IPS-NIHi11 (cell line): ENCODE measurements around the gene FMNL2.
"Not testable (repeated sequence)": the region's sequence is repeated elsewhere in the genome, so short reads cannot be mapped to it uniquely, and the experiment has no call there.

Source experiments
- DNase-seq: peaks from one replicate; pipeline ENCODE4 v3.0.0; 2012; ENCODE audit warnings: mixed read lengths, low spot score

FMNL2 gene

DNA sequence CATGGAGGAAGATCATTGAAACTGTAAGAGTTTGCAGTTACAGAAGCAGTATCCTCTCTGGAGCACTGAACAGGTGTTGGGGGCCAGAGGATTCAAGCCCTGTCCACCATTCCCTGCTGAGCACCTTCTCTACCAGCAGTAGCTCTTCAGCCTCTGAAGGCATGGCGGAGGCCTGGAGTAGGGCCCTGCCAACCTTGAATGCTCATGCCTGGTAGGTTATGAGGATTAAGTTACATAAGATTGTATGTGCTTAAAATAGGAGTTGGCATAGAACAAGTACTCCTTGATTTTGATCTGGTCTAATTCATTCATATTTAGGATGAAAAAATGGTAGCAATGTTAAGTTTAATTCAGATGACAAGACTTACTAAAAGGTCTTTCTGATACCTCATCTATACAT lies 40.2 kb downstream of the FMNL2 start:
- no peak for DNase-seq

- DNase-seq = peak; percentile 23
Measured at GRCh38 chr2:152376385-152376784, 41.4 kb downstream of the FMNL2 start.

DNA sequence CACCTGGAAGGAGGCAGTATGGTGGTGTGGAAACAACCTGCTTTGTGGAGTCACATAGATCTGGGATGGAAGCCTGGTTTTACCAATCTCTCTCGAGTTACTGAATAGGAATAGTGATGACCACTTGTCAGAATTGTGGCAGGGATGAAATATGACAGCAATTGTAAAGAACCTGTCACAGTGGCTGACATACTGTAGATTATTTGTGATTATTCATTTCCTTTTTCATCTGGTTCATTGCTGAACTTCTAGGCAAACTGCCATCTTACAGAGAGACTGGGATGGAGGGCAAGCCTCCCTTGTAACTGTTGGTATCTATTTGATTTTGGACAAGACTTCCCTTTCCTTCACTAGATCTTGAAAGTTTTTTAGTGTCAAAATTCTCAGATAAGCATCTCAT lies 42.0 kb downstream of the FMNL2 start:
- DNase-seq = no peak

- DNase-seq = no peak
Measured at GRCh38 chr2:152379089-152379488, 44.1 kb downstream of the FMNL2 start.

GRCh38 chr2:152380261-152381055 lies 45.5 kb downstream of the FMNL2 start:
- no peak for DNase-seq

DNA sequence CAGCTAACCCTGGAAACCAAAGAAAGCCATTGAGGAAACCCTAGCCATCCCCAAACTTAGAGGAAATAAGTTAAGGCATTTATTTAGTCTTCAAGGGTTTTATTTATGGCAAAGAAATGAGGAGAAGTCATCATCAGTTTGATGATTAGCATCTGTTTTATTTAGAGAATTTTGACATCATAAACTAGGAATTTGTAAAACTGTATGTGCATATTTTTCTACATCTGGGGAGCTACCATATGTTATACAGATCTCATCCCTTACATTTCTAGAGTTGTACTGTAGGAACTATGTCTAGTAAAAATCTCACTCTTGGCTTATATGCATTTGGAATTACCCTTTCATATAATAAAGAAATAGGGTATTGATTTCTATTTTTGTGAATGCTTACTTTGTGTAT lies 48.7 kb downstream of the FMNL2 start:
- DNase-seq = no peak

- DNase-seq = no peak
Measured at GRCh38 chr2:152384992-152385391, 50.0 kb downstream of the FMNL2 start.

DNA sequence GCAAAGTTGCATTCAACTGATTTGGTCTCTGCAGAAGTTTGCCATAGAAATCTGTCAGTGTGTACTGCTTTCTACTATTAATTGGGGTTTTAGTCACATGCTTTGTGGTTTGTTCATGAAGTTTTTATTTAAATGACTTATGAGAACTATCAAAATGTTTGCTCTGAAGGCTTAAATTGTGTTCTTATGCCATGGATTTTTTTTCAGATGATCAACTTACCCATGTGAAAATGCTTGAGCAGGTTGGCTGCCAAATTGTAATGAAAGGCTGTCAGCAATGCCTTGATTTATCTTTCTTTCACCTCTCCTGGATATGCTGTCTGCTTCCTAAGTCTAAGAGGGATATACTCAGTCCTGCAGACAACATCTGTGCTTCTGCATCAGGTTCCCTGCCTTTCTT lies 50.7 kb downstream of the FMNL2 start:
- DNase-seq = no peak

DNA sequence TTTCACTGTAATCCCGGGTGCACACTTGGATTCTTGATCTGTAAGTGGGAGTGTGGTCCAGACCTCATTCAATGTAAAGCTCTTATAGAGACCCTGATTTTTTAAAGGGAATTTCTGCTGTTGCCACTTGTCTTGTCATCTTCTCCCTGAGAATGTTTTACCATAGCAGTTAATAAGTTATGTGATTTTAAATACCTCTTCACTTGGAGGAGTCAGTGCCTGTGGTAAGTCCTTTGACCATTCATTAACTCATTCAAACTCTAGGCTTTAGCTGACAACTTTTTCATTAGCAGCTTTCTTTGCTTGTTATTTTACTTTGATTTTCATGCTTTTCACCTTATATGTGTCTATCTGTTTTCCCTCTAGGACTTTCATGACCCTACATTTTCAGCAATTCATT lies 51.3 kb downstream of the FMNL2 start:
- DNase-seq = no peak

DNA sequence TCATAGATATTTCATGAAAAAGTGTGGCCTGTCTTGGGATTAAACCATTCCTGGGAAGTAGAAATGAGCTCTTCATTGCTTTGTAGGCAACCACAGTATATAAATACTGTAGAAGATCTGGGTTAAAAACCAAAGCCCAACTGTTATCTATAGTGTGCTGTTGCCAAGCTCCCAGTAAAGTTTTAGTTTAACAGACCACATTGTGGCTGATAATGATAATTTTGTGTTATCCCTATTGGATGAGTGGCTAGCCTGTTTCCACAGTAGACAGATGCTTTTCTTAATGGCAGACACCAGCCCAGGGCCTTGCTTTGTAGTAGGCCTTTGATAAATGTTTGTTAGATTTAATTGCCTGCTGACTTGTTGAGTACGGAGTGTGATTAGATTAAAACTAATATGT lies 52.1 kb downstream of the FMNL2 start:
- DNase-seq = no peak

DNA sequence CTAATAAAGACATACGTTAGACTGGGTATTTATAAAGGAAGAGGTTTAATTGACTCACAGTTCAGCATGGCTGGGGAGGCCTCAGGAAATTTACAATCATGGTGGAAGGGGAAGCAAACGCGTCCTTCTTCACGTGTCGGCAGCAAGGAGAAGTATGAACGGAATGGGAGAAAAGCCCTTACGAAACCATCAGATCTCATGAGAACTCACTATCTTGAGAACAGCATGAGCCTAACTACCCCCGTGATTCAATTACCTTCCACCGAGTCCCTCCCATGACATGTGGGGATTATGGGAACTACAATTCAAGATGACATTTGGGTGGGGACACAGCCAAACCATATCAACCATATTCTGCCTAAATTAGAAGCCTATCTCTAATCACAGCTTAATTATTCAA lies 53.3 kb downstream of the FMNL2 start:
- not testable (repeated sequence) for DNase-seq

- DNase-seq = no peak
Measured at GRCh38 chr2:152389483-152389882, 54.5 kb downstream of the FMNL2 start.

GRCh38 chr2:152390837-152391236 lies 55.9 kb downstream of the FMNL2 start:
- no peak for DNase-seq

DNA sequence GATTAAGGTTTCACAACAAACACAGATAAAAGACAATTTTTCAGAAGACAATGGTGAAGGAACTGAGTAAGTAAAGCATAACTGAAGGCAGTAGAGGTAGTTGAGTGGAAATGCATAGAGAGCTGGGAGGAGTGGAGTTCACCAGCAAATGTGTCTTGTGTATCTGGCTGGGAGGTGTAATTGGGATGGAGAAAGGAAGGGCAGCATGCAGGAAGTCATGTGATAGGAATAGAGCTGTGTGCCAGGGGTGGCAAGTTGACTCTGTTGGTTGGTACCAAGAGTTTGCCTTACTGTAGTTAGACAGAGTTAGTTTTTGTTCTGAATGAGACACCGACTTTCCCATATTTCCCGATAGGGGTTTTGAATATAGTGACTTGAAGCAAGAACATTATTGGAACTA lies 56.3 kb downstream of the FMNL2 start:
- no peak for DNase-seq

GRCh38 chr2:152393377-152393776 lies 58.4 kb downstream of the FMNL2 start:
- DNase-seq = no peak

DNA sequence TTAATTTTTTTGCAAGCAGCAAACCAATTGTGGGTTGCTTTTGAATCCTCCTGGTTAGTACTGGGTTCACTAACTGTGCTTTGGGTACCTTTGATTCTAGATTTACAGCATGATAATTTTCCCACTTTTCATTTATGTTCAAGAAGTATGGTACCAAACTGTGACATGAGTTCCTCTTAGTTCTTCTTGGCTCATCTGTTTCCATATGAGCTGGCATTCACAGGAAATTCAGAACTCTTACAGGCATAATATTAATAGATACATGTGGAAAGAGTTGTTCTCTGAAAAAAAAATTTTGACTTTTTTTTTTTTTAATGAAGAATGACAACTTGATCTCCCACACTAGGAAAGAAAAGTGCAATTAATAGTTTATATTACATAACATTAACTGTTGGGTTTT lies 59.4 kb downstream of the FMNL2 start:
- no peak for DNase-seq

- no peak for DNase-seq
Measured at GRCh38 chr2:152395103-152395502, 60.1 kb downstream of the FMNL2 start.

- DNase-seq = no peak
Measured at GRCh38 chr2:152395572-152395971, 60.6 kb downstream of the FMNL2 start.

DNA sequence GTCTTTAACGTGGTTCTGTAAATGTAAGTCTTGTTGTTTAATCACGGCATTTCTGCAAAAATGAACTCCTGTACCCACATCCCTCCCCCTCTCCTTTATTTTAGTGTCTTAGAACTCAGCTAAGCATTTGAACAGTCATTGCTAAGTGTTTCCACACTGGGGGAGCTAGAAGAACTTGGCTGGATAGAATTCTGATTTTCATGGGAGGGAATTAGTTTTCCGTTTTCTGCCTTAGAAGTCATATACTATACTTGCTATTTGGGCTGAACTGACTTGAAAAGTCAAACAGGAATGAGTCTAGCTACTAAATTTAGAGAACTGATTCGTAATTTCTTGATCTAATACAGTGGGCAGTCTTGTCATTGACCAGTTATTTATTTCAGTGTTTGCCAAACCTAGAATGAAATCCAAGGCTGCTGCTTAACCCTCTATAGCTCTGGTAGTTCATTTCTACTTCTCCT lies 61.1 kb downstream of the FMNL2 start:
- DNase-seq = no peak

- no peak for DNase-seq
Measured at GRCh38 chr2:152396763-152397162, 61.8 kb downstream of the FMNL2 start.

- DNase-seq = no peak
Measured at GRCh38 chr2:152399003-152399402, 64.0 kb downstream of the FMNL2 start.

DNA sequence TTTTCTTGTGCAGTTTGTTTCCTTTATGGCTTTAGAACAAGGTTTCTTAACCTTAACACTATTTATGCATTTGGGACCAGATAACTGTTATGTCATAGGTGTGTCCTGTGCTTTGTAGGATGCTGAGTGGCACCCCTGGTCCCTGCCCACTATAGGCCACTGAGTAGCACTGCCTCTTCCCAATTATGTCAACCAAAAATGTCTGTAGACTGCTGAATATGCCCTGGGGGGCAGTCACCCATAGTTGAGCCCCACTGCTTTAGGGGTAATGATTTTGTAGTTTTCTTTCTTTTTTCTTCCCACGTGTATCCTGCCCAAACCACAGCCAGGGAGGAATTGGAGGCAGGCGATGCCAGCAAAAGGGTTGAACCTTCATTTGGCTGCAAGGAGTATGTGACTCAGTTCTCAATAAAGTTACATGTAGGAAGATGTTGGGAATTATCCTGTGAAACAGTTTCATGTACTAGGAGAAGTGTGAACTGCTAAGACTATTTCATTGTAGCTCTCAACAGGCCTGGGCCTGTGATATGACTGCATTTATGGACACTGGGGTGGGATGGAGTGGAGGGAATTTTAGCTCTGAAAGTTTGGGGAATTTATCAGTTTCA lies 65.7 kb downstream of the FMNL2 start:
- no peak for DNase-seq

GRCh38 chr2:152402780-152403759 lies 68.1 kb downstream of the FMNL2 start:
- no peak for DNase-seq
